ENCODE data around the gene PPP1R12B. TPM values are rescaled to one million over a fixed set of nuclear protein-coding genes. Genes with fewer than 3 reads are reported as not detected.
"Not testable (repeated sequence)": the region's sequence is repeated elsewhere in the genome, so short reads cannot be mapped to it uniquely, and the experiment has no call there.

The PPP1R12B gene
- total and polyA plus RNA-seq, 4 donors, result 4.0 to 31.6 (median 9.7) TPM

DNA sequence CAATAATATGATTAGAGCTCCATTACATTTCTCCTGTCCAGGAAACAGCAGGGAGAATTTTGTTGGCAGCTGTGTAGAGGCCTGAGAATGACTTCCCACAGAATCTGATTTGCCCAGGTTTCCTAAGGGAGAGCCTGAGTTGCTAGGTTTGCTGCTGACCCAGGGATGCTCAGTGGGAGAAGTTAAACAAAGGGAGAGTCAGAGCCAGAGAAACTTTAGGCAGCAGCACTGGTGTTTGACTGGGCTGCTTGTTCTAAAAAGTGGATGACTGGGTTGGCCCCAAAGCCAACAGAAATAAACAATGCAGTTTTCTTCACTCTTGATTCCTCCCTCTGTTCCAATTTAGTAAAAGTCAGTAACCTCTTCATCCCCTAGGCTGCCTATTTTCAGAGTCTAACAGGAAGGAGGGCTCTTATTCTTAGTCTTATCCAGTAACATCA, 69.3 kb downstream of the PPP1R12B start:
- H3K9ac ChIP-seq (ENCODE audit: low read depth in 1 of 2, low read length in 2 of 2); DNase-seq (ENCODE audit: low spot score); H3K4me1 ChIP-seq (ENCODE audit: control insufficient read depth in 4 of 4, insufficient read depth in 4 of 4, low read length in 3 of 4); H3K4me3 ChIP-seq (ENCODE audit: low read depth in 1 of 3, low read length in 3 of 3); H3K27me3 ChIP-seq (ENCODE audit: control insufficient read depth in 4 of 4, insufficient read depth in 4 of 4, low read length in 3 of 4); H3K9me3 ChIP-seq (ENCODE audit: control insufficient read depth in 4 of 4, low read length in 3 of 4); H3K36me3 ChIP-seq (ENCODE audit: control insufficient read depth in 4 of 4, insufficient read depth in 3 of 4, low read depth in 1 of 4, low read length in 3 of 4); H3K27ac ChIP-seq (ENCODE audit: low read depth in 1 of 2, low read length in 2 of 2): not testable (repeated sequence)

DNA sequence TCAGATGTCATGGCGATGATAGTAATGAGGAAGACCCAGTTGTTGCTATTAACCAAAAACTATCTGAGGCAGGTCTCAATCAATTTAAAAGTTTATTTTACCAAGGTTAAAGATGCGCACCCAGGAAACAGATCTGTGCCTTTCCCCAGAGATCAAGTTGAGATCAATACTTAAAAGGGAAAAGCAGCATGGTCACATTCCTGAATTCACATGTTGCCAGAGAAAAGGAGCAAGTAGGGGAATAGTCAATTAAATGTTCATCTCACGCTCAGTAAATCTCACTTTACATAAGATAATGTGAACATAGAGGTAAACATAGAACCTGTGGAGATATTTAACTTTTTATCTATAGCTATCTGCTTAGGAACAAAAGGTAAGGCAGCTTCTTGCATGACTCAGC, 71.2 kb downstream of the PPP1R12B start:
- not testable (repeated sequence) for H3K4me1 ChIP-seq (ENCODE audit: control insufficient read depth in 4 of 4, insufficient read depth in 4 of 4, low read length in 3 of 4); H3K9ac ChIP-seq (ENCODE audit: low read depth in 1 of 2, low read length in 2 of 2); H3K4me3 ChIP-seq (ENCODE audit: low read depth in 1 of 3, low read length in 3 of 3); DNase-seq (ENCODE audit: low spot score); H3K9me3 ChIP-seq (ENCODE audit: control insufficient read depth in 4 of 4, low read length in 3 of 4); H3K27me3 ChIP-seq (ENCODE audit: control insufficient read depth in 4 of 4, insufficient read depth in 4 of 4, low read length in 3 of 4); H3K27ac ChIP-seq (ENCODE audit: low read depth in 1 of 2, low read length in 2 of 2); H3K36me3 ChIP-seq (ENCODE audit: control insufficient read depth in 4 of 4, insufficient read depth in 3 of 4, low read depth in 1 of 4, low read length in 3 of 4)
- 96% methylated on average over 3 of the region's 3 CpGs for WGBS

DNA sequence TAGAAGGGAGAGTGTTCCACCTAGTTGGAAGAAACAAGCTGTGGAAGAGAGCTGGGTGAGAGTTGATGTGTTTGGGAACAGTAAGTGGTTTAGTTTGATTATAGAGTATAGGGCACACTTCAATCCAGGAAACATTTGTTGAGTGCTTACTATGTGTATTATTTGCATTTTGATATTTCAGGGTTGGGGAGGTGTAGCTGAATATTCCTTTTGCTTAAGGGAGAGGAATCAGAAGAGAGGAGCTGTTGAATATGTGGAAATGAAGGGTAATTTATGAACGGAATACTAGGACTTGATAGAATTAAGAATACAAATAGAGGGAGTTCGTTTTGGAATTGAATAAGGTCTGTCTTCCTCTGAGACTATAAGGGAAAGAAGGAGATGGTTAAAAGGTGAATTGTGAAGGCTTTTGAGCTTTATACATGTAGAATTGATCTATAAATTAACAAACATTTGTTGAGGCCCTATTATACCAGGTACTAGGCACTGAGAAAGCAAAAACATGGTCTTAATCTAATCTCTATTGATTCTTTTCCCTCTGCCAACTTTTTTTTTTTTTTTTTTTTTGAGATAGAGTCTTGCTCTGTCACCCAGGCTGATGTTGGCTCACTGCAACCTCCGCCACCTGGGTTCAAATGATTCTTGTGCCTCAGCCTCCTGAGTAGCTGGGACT, 72.1 kb downstream of the PPP1R12B start:
- H3K4me3 ChIP-seq (ENCODE audit: low read depth in 1 of 3, low read length in 3 of 3); H3K9ac ChIP-seq (ENCODE audit: low read depth in 1 of 2, low read length in 2 of 2); H3K27ac ChIP-seq (ENCODE audit: low read depth in 1 of 2, low read length in 2 of 2); H3K36me3 ChIP-seq (ENCODE audit: control insufficient read depth in 4 of 4, insufficient read depth in 3 of 4, low read depth in 1 of 4, low read length in 3 of 4); H3K4me1 ChIP-seq (ENCODE audit: control insufficient read depth in 4 of 4, insufficient read depth in 4 of 4, low read length in 3 of 4); DNase-seq (ENCODE audit: low spot score); H3K27me3 ChIP-seq (ENCODE audit: control insufficient read depth in 4 of 4, insufficient read depth in 4 of 4, low read length in 3 of 4); H3K9me3 ChIP-seq (ENCODE audit: control insufficient read depth in 4 of 4, low read length in 3 of 4): not testable (repeated sequence)
- WGBS, result 93% methylated on average over 3 of the region's 3 CpGs

DNA sequence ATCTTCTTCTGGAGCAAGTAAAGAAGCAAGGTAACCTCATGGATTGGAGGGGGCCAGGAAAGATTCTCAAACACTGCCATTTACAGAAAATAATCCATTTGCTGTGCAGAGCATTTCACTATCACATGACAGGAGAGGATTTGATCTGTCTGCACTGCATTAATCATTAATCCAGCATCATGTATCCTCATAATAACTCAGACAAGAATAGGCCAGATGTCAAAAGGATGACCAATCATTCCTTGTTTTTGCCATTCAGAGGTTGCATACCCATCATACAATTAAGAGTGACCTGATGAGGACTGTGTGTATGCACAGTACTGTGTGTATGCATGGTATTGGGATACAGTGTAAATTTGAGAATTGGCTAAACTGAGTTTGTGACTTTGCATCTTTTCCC, 74.2 kb downstream of the PPP1R12B start:
- DNase-seq (ENCODE audit: low spot score); H3K27me3 ChIP-seq (ENCODE audit: control insufficient read depth in 4 of 4, insufficient read depth in 4 of 4, low read length in 3 of 4); H3K4me1 ChIP-seq (ENCODE audit: control insufficient read depth in 4 of 4, insufficient read depth in 4 of 4, low read length in 3 of 4); H3K36me3 ChIP-seq (ENCODE audit: control insufficient read depth in 4 of 4, insufficient read depth in 3 of 4, low read depth in 1 of 4, low read length in 3 of 4); H3K4me3 ChIP-seq (ENCODE audit: low read depth in 1 of 3, low read length in 3 of 3); H3K9ac ChIP-seq (ENCODE audit: low read depth in 1 of 2, low read length in 2 of 2); H3K27ac ChIP-seq (ENCODE audit: low read depth in 1 of 2, low read length in 2 of 2); H3K9me3 ChIP-seq (ENCODE audit: control insufficient read depth in 4 of 4, low read length in 3 of 4): not testable (repeated sequence)

DNA sequence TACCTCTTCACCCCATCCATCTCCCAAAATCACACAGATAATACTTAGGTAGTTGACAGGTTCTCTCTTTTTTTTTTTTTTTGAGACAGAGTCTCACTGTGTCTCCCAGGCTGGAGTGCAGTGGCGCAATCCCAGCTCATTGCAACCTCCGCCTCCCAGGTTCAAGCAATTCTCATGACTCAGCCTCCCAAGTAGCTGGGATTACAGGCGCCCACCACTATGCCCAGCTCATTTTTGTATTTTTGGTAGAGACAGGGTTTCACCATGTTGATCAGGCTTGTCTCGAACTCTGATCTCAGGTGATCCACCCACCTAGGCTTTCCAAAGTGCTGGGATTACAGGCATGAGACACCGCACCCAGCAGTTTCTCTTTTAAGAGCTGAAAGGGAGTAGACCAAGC, 75.8 kb downstream of the PPP1R12B start:
- H3K4me3 ChIP-seq (ENCODE audit: low read depth in 1 of 3, low read length in 3 of 3); H3K9ac ChIP-seq (ENCODE audit: low read depth in 1 of 2, low read length in 2 of 2); H3K4me1 ChIP-seq (ENCODE audit: control insufficient read depth in 4 of 4, insufficient read depth in 4 of 4, low read length in 3 of 4); H3K36me3 ChIP-seq (ENCODE audit: control insufficient read depth in 4 of 4, insufficient read depth in 3 of 4, low read depth in 1 of 4, low read length in 3 of 4); H3K27me3 ChIP-seq (ENCODE audit: control insufficient read depth in 4 of 4, insufficient read depth in 4 of 4, low read length in 3 of 4); H3K9me3 ChIP-seq (ENCODE audit: control insufficient read depth in 4 of 4, low read length in 3 of 4); DNase-seq (ENCODE audit: low spot score); H3K27ac ChIP-seq (ENCODE audit: low read depth in 1 of 2, low read length in 2 of 2): not testable (repeated sequence)
- 97% methylated on average over 5 of the region's 5 CpGs for WGBS

DNA sequence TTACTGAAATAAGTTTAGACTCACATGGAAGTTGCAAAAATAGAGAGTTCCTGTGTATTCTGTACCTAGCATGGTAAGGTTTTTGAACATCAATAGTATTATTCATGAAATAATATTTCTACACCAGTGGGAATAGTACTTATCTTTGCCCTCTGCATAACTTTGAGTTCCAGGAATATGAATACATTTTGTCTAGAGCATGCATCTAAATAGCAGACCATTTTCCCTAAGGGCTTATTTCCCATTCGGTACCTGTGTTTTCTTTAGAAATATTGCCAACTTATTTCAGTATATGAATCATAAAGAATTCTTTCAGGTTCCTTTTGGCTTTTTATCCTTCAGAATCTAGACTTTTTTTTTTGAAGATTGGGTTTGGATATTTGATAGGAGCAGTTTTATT, 81.6 kb downstream of the PPP1R12B start:
- not testable (repeated sequence) for DNase-seq (ENCODE audit: low spot score); H3K27ac ChIP-seq (ENCODE audit: low read depth in 1 of 2, low read length in 2 of 2); H3K4me3 ChIP-seq (ENCODE audit: low read depth in 1 of 3, low read length in 3 of 3); H3K27me3 ChIP-seq (ENCODE audit: control insufficient read depth in 4 of 4, insufficient read depth in 4 of 4, low read length in 3 of 4); H3K9me3 ChIP-seq (ENCODE audit: control insufficient read depth in 4 of 4, low read length in 3 of 4); H3K9ac ChIP-seq (ENCODE audit: low read depth in 1 of 2, low read length in 2 of 2)
- Histone ChIP-seq H3K36me3 (ENCODE audit: control insufficient read depth in 4 of 4, insufficient read depth in 3 of 4, low read depth in 1 of 4, low read length in 3 of 4) (peaks cover 0 to 11% (median 2%) of the 10 kb centered on the region in 4 donors), H3K4me1 (ENCODE audit: control insufficient read depth in 4 of 4, insufficient read depth in 4 of 4, low read length in 3 of 4) (peaks cover 2 to 15% (median 5%) of the 10 kb centered on the region in 4 donors)
- 100% methylated on average over 1 of the region's 1 CpG for WGBS

GRCh38 chr1:202432338-202432737, 83.8 kb downstream of the PPP1R12B start:
- H3K4me1 ChIP-seq (ENCODE audit: control insufficient read depth in 4 of 4, insufficient read depth in 4 of 4, low read length in 3 of 4), result peaks cover 2 to 15% (median 5%) of the 10 kb centered on the region in 4 donors
- H3K27me3 ChIP-seq (ENCODE audit: control insufficient read depth in 4 of 4, insufficient read depth in 4 of 4, low read length in 3 of 4); H3K27ac ChIP-seq (ENCODE audit: low read depth in 1 of 2, low read length in 2 of 2); DNase-seq (ENCODE audit: low spot score); H3K9ac ChIP-seq (ENCODE audit: low read depth in 1 of 2, low read length in 2 of 2); H3K9me3 ChIP-seq (ENCODE audit: control insufficient read depth in 4 of 4, low read length in 3 of 4); H3K4me3 ChIP-seq (ENCODE audit: low read depth in 1 of 3, low read length in 3 of 3): not testable (repeated sequence)
- H3K36me3 ChIP-seq (ENCODE audit: control insufficient read depth in 4 of 4, insufficient read depth in 3 of 4, low read depth in 1 of 4, low read length in 3 of 4), result peaks cover 0 to 14% (median 5%) of the 10 kb centered on the region in 4 donors
- WGBS, result 98% methylated on average over 2 of the region's 2 CpGs

Measured in liver (tissue), 9 donors.